Endometrial microvascular endothelial cells (primary cell): Measurements from ENCODE around the gene TEX54. TPM values are rescaled to one million over a fixed set of nuclear protein-coding genes. Genes with fewer than 3 reads are reported as not detected.
"Not testable (repeated sequence)": the region's sequence is repeated elsewhere in the genome, so short reads cannot be mapped to it uniquely, and the experiment has no call there.

Experiments used
- in situ Hi-C: cut with HindIII; loops from 2 replicates; pipeline ENCODE4 v1.10.0; 2017; ENCODE audit warnings: low sequenced_read_pairs, low pct_unique_long_range_greater_than_20kb; ENCODE audit errors: inconsistent ontology term
- total RNA-seq: library from RNA; depleted of rRNA; stranded (reverse); fragments of >200 nt; gene quantifications from one replicate; pipeline ENCODE4 v1.2.3, GENCODE V29; 2015; ENCODE audit errors: inconsistent ontology term

The TEX54 gene
- total RNA-seq, 1 donor from 2014 or later, result not detected

DNA sequence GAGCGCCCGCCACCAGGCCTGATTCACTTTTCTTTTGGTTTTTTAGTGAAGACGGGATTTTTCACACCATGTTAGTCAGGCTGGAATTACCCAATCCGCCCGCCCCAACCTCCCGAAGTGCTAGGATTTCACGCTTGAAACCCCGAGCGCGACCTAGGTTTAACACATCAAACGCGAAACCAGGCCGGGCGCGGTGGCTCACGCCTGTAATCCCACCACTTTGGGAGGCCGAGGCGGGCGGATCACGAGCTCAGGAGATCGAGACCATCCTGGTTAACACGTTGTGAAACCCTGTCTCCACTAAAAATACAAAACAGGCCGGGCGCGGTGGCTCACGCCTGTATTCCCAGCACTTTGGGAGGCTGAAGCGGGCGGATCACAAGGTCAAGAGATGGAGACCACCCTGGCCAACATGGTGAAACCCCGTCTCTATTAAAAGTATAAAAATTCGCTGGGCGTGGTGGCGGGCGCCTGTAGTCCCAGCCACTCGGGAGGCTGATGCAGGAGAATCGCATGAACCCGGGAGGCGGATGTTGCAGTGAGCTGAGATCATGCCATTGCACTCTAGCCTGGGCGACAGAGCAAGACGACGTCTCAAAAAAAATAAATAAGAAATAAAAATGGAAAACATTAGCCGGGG, 8.2 kb upstream of the TEX54 start:
- in situ Hi-C loops, result not testable (repeated sequence)

DNA sequence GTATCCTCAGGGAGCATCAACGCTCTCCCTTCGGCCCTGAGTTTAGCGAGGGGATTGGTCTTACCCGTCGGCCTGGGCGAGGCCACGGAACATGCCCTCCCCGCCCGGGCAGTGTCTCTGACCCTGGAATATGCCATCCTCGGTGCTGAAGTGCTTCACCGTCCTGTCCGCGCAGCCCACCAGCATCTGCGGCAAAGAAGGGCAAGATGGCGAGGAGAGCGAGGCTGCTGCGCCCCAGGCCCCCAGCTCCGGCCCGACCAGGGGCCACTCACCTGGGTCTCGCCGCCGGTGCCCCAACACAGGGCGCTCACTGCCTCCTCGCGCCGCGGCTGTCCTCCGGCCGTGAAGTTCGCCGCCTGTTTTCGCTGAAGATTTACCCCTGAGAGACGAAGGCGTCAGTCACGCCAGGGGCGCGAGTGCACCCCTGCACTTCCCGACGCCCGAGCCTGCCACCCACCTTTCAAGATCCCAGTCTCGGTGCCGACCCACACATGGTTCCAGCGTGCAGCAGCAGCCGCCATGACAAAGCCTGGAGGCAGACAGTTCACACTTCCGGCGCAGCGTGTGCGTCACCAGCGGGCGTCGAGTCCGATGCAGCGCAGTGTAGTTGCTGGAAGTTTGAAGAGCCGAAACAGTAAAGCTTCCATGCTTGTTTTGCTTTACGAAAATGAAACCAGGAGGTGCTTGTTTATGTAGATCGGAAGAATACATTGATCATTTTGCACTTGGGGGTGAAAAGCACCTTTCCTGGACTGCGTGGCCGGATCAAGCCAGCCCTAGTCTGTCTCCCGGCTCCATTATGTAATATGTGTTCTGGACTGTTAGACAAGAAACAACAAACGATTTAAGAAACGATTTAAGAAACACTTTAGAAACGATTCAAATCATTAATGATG, 6.7 kb upstream of the TEX54 start, which contains the start of gene WDR74:
Gene WDR74, minus strand, starts transcription at position 541 of the 896 bp plus-strand sequence. Its CDS starts 20 bp downstream, at position 521.
- in situ Hi-C loops, result no loop called here

DNA sequence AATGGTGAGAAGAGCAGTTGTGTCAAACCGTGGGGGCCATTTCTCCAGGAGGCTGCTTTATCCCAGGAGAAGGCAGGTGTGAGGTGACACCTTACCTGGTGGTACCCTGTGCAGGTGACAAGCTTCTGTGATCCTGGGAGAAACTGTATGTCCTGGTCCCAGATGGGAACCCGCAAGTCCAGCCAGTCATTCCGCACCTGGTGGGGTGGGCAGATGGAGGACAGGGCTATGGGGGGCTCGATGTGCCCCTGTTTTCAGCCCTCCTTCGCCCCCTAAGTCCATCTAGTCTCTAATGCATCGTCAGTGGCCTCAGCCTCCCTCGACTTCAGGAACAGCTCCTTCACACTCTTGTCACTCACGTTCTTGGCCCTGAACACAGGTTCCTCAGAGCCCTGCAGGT, 2.7 kb upstream of the TEX54 start:
- in situ Hi-C loops, result no loop called here

DNA sequence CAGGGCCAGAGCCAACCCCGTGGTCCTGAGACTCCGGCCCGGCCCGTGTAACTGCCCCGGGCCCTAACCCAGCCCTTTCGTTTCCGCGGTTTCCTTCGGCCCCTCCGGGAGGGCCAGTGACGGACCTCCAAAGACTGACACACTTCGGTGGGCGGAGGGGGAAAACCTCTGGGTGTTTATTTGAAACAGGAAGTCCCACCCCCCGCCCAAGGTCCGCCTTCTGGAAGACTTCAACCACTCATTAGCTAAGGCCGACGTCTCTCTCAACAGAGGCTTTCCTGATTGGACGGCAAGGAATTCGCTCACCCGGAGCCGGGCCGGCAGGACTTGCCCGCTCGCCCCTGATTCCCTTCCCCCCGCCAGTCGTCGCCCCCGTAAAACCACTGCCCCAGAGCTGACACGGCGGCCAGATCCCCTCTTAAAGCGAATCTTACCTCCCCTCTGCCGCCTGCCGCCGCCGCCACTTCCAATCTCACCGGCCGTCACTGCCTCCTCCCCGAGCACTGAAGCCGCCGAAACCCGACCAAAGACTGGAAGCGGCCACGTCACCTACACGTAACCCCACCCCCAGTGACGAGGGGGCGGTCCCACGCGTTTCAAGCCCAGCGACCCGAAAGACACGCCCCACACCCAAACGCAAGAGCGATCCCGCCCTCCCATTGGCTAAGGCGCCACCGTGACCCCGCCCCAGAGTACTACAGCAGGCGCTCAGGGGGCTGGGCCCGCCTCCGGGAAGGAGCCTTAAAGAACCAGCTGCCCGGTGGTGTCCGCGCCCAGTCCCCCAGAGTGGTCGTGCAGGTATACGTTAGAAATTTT, 913 bp downstream of the TEX54 start, which contains the start of gene STX5:
Gene STX5, minus strand, starts transcription at position 532 of the 816 bp plus-strand sequence. CDS start 808 bp downstream, outside the sequence.
- in situ Hi-C loops, result no loop called here

DNA sequence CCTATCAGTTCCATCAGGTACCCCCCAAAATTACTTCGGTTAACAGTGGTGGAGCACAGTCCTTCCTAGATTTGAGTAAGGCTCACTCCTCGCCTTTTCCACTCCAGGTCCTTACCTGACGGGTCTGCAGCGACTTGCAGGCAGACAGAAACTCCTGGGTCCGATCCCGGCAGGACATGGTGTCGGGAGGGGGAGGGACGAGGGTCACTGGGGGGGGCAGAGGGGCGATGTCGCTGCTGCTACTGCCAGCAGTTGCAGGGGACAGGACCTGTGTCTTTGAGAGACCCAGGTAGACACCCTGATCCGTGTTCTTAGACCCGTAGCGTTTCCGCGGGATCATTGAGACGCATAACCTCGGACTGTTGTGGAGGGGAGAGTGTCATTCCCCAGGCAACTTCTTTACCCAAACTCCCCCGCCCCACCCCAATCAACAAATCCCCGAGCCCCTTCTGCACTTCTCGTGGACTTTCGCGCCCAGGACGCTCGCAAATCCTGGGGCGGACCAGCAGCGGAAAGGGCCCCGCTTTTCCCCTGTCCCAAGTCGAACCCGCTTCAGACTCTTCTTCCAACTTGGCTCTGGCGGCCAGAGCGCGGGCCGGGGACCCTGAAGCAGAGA, 1.6 kb downstream of the TEX54 start:
- in situ Hi-C loops, result no loop called here

DNA sequence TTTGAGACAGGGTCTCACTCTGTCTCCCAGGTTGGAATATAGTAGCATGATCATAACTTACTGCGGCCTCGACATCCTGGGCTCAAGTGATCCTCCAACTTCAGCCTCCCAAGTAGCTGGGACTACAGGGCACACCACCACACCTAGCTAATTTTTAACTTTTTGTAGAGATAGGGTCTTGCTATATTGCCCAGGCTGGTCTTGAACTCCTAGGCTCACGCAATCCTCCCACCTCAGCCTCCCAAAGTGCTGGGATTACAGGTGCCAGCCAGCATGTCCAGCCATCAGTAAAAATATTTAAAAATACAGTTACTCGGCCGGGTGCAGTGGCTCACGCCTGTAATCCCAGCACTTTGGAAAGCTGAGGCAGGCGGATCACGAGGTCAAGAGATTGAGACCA, 4.5 kb downstream of the TEX54 start:
- in situ Hi-C loops, result not testable (repeated sequence)

DNA sequence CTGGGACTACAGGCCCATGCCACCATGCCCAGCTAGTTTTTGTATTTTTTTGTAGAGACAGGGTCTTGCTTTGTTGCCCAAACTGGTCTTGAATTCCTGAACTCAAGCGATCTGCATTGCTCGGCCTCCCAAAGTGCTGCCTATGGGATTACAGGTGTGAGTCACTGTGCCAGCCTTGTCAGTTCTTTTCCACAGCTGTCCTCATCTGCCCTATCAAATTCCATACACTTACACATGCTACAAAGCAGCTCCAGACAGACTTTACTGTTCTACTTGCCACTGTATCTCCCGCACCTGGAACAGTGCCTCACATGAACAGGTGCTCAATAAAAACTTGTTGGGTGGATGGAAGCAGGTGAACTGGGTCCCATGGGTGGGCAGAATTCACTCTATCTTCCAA, 9.0 kb downstream of the TEX54 start:
- in situ Hi-C loops, result no loop called here

DNA sequence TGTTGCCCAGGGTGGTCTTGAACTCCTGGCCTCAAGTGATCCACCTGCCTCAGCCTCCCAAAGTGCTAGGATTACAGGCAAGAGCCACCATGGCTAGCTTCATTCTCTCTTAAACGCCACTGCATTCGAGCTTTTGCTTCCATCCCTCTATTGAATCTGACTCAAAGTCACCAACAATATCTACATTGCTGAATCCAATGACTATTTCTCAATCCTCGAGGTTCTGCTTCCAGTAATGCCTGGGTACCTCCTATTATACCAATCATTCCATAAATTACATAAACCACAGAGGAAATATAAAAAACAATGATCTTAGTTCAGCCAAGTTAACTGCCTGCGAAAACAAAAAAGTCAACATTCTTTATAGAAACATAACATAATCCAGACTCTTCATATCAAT, 15.5 kb downstream of the TEX54 start:
- in situ Hi-C loops, result no loop called here

DNA sequence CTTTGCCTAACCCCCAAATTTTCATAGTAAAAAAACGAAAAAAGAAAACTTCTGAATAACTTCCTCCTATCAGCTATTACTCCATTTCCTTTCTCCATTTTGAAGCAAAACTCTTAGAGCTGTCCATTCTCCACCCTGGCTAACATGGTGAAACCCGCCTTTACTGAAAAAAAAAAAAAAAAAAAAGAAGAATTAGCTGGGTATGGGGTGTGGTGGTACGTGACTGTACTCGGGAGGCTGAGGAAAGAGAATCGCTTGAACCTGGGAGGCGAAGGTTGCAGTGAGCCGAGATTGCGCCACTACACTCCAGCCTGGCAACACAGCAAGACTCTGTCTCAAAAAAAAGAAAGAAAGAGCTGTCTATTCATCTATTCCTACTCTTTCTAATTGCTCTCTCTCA, 16.1 kb downstream of the TEX54 start:
- in situ Hi-C loops, result no loop called here

DNA sequence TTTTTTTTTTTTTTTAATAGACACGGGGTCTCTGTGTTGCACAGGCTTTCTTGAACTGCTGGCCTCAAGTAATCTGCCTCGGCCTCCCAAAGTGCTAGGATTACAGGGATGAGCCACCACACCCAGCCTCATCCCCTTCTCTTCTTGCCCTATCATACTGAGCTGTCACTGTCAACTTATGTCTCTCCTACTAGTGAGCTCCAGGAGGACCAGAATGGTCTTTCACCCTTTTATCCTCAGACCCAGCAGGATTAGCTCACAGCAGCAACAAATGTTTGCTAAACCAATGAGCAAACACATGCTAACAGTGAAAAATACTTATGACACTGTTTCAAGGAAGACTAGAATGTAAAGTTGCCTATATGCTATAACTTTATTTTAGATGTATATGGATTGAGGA, 21.0 kb downstream of the TEX54 start:
- in situ Hi-C loops, result no loop called here

DNA sequence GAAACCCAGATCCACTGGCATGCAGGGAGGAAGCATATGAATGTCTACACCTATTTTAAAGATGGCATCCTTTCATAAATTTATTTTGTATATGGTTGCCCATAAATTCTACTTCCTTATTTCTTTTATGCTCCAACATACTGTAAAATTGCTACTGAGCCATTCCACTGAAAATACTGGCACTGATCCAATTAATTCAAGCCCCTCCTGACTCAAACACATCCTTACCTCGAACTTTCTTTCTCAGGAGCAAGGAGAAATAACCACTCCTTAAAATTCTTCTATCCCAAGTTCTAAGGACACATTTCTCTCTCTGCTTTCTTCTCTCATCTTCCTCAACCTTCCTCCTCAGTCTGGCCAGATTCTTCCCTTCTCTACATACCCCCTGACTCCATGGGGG, 21.9 kb downstream of the TEX54 start:
- in situ Hi-C loops, result no loop called here

DNA sequence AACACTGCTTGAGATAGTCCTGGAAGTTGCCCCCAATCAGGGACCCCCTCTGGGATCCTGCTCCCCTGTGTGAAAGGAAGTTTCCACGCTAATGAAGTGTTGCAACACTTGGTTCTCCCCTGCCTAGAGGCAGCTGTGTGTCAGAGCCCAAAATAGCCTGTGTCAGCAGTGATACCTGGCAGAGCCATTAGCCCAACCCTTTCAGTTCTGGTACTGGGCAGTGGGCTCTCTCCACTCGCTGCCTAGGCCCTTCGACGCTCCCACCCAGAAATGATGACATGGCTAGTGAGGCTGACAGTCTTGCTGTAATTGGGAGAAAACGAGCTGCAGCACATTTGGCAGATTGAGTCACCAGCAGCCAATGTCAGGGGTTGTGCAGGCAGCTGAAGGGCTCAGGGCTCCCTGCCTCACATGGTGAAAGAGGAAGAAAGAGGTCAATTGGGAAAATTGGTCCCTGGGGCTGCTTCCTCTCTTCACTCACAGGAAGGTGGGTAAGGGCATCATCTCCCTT, 26.0 kb downstream of the TEX54 start:
- in situ Hi-C loops, result no loop called here

DNA sequence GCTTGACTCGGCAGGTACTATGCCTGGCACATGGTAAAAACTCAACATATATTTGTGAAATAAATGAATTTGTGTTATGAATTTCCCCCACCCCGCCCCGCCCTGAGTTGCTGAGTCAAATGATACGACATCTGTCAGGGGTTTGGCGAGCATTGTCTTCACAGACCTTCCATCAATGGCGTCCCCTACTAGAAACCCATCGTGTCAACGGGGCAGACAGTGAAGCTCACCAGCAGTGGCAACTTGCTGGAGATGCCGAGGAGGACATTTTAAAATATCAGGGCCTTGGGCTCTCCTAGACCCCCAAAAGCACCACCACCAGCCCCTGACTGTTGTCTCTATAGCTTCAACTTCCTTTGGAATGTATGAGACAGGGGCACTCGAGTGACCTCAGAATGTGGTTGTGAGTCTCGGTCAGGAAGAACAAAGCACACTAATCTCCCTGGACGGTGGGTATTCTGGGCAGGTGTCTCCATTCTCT, 26.6 kb downstream of the TEX54 start:
- in situ Hi-C loops, result no loop called here

DNA sequence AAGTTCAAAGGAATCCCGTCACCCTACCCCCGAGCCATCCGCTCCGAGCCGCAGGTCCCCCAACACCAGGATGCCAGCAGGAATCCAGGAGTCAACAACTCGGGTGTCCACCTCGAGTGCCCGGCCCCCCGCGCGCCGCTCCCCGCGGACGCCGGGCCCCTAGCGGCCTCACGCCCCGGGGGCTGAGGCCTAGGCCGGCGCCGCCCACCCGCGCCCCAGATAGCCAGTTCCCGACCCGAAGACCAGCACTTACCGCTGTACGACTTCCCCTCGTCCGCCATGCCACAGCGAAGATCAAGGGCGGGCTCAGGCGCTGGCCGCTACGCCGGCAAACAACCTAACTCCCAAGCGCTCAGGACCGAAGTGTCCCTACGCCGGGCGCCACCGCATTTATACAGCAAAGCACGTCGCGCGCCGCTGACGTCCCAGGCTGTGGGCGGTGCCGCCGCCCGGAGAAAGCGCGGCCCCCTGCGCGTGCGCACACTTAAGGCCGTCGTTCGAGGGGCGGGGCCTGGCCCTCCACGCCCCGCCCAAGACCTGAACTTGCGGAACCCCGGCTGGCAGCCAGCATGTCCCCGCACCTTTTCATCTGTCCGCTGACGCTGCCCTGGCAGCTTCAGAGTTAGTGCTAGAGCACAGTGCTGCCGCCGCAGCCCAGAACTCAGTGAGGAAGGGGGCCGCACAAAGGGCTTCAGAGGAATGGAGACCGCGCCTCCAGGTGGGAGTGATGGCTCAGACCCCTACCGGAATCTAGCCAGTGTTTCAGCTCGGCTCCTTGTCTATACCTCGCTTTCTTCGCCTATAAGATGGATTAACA, 27.4 kb downstream of the TEX54 start, which contains the start of gene NXF1:
Gene NXF1, minus strand, starts transcription at position 365 of the 817 bp plus-strand sequence. Its CDS starts 84 bp downstream, at position 281.
- in situ Hi-C loops, result no loop called here

DNA sequence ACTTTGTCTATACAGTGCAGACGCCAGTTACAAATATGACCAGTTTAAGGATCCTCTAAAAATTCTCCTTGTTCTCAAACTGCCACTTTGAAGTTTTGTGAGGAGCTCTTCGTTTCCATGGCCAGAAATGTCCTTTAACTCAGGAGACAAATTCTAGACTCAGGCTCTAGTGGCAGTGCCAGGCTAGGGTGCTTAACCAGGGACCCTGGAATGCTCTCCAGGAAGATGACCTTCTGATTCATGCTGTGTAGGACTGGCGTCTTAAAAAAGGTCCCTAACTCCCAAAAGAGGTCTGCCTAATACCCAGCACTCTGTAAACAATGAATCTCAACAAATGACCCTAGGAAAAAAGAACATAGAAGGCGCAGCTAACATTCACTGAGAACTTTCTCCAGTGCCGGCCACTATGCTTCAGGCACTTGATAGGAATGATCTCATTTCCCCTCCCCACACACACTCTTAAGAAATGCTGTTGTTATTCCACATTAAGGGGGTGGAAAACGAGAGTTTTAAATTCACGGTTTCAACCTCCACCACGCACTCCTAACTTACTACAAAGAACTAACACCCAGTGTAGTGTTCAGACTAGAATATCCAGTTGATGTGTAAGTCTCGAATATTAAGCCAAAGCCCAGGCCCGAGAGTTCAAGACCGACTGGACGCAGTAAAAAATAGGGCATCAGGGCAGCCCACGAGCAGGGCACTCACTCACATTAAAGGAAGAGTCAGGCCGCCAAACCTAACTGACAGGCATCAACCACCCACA, 28.1 kb downstream of the TEX54 start:
- in situ Hi-C loops, result no loop called here

DNA sequence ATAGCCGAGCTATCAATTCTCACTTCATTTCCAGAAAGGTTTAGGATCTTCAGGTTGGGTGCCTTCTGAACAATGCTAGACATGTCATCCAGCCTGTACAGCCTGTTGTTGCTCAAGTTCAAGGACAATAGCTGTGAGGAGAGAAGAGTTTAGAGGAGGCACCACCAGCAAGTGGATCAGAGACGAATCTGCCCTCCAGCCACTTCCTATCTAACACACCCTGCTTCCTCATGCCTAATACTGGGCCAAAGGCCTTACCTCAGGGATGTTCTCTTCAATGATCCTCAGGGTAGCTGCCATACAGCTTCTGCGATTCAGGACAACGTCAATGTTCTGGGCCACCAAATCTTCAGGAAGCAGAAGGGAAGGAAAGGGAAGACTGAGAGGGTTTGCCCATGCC, 31.6 kb downstream of the TEX54 start:
- in situ Hi-C loops, result no loop called here

DNA sequence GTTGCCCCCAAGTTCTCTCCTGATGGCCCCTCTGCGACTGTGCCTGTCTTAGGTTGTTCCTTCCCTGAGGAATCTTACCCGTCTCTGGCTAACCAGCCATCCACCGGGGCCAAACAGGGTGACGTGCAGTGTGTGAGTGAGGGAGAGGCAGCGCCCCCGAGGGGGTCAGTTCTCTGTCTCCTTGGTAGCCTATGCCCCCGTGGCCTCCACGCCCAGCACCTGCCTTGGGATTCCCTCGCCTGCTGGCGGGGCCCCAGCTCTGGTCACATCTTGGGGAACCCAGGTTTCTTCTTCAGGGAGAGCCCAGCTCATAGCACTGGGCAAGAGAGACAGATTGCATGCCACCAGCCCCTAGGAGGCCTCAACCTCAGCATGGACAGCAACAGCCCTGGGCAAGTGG, 33.2 kb downstream of the TEX54 start:
- in situ Hi-C loops, result no loop called here
